ENCODE data around the gene FNDC3A.

FNDC3A gene

GRCh38 chr13:49165798-49166752 is 190.4 kb downstream of the FNDC3A start:
- DNase-seq (ENCODE audit: insufficient read length, low spot score), result no peak
- FAIRE-seq, result no peak
- TF ChIP-seq CTCF (IDR thresholded peaks at IDR 0.05; ENCODE audit: insufficient read depth, missing control alignments), result no peak

- FAIRE-seq, result no peak
- no peak for DNase-seq (ENCODE audit: insufficient read length, low spot score)
- TF ChIP-seq CTCF (IDR thresholded peaks at IDR 0.05; ENCODE audit: insufficient read depth, missing control alignments), result no peak
Measured at GRCh38 chr13:49171359-49171758, 195.6 kb downstream of the FNDC3A start.

- DNase-seq (ENCODE audit: insufficient read length, low spot score) (no peak), FAIRE-seq (no peak)
- no peak for TF ChIP-seq CTCF (IDR thresholded peaks at IDR 0.05; ENCODE audit: insufficient read depth, missing control alignments)
Measured at GRCh38 chr13:49183672-49184325, 208.1 kb downstream of the FNDC3A start.

- TF ChIP-seq CTCF (IDR thresholded peaks at IDR 0.05; ENCODE audit: insufficient read depth, missing control alignments), result no peak
- DNase-seq (ENCODE audit: insufficient read length, low spot score) (no peak), FAIRE-seq (no peak)
Measured at GRCh38 chr13:49184621-49185020, 208.9 kb downstream of the FNDC3A start.

GRCh38 chr13:49185264-49185663 is 209.6 kb downstream of the FNDC3A start:
- FAIRE-seq, result no peak
- no peak for TF ChIP-seq CTCF (IDR thresholded peaks at IDR 0.05; ENCODE audit: insufficient read depth, missing control alignments)
- no peak for DNase-seq (ENCODE audit: insufficient read length, low spot score)

GRCh38 chr13:49190901-49191300 is 215.2 kb downstream of the FNDC3A start:
- DNase-seq (ENCODE audit: insufficient read length, low spot score) (no peak), FAIRE-seq (no peak)
- TF ChIP-seq CTCF (IDR thresholded peaks at IDR 0.05; ENCODE audit: insufficient read depth, missing control alignments), result no peak

- FAIRE-seq, result no peak
- DNase-seq (ENCODE audit: insufficient read length, low spot score), result no peak
- TF ChIP-seq CTCF (IDR thresholded peaks at IDR 0.05; ENCODE audit: insufficient read depth, missing control alignments), result no peak
Measured at GRCh38 chr13:49206641-49207040, 230.9 kb downstream of the FNDC3A start.

Data from D721Med (cell line).